ENCODE results near the gene TSKU.

Gene TSKU

GRCh38 chr11:76744186-76745043, 38.7 kb upstream of the TSKU start:
- no peaks in the 10 kb centered on the region for H3K36me3 ChIP-seq (ENCODE audit: insufficient read depth, low read depth, low read length)
- H3K27me3 ChIP-seq (ENCODE audit: insufficient read depth, low read length) = no peaks in the 10 kb centered on the region
- H3K9ac ChIP-seq (ENCODE audit: low read depth, low read length) = no peak overlapping the region
- H3K9me3 ChIP-seq (ENCODE audit: insufficient read depth, low read depth, low read length) = no peaks in the 10 kb centered on the region
- H3K27ac ChIP-seq (ENCODE audit: low read length) = no peak overlapping the region
- no peaks in the 10 kb centered on the region; the same call in 1 of the 2 replicates for H3K4me1 ChIP-seq (ENCODE audit: insufficient read depth, low read length)
- H3K4me3 ChIP-seq (ENCODE audit: low read length) = no peak overlapping the region

GRCh38 chr11:76745044-76745376, 38.1 kb upstream of the TSKU start:
- H3K9me3 ChIP-seq (ENCODE audit: insufficient read depth, low read depth, low read length) = no peaks in the 10 kb centered on the region
- no peak overlapping the region for H3K4me3 ChIP-seq (ENCODE audit: low read length)
- H3K9ac ChIP-seq (ENCODE audit: low read depth, low read length) = no peak overlapping the region
- H3K27ac ChIP-seq (ENCODE audit: low read length) = no peak overlapping the region
- H3K4me1 ChIP-seq (ENCODE audit: insufficient read depth, low read length) = no peaks in the 10 kb centered on the region; the same call in 1 of the 2 replicates
- no peaks in the 10 kb centered on the region for H3K27me3 ChIP-seq (ENCODE audit: insufficient read depth, low read length)
- H3K36me3 ChIP-seq (ENCODE audit: insufficient read depth, low read depth, low read length) = no peaks in the 10 kb centered on the region

GRCh38 chr11:76745561-76746207, 37.5 kb upstream of the TSKU start:
- Histone ChIP-seq H3K9me3 (ENCODE audit: insufficient read depth, low read depth, low read length) (no peaks in the 10 kb centered on the region), H3K27ac (ENCODE audit: low read length) (no peak overlapping the region), H3K9ac (ENCODE audit: low read depth, low read length) (no peak overlapping the region), H3K4me3 (ENCODE audit: low read length) (no peak overlapping the region), H3K27me3 (ENCODE audit: insufficient read depth, low read length) (no peaks in the 10 kb centered on the region), H3K4me1 (ENCODE audit: insufficient read depth, low read length) (no peaks in the 10 kb centered on the region; the same call in 1 of the 2 replicates), H3K36me3 (ENCODE audit: insufficient read depth, low read depth, low read length) (no peaks in the 10 kb centered on the region)

- H3K4me3 ChIP-seq (ENCODE audit: low read length) = no peak overlapping the region
- H3K4me1 ChIP-seq (ENCODE audit: insufficient read depth, low read length) = no peaks in the 10 kb centered on the region; the same call in 1 of the 2 replicates
- no peak overlapping the region for H3K9ac ChIP-seq (ENCODE audit: low read depth, low read length)
- H3K9me3 ChIP-seq (ENCODE audit: insufficient read depth, low read depth, low read length) = no peaks in the 10 kb centered on the region
- H3K27me3 ChIP-seq (ENCODE audit: insufficient read depth, low read length) = no peaks in the 10 kb centered on the region
- H3K36me3 ChIP-seq (ENCODE audit: insufficient read depth, low read depth, low read length) = no peaks in the 10 kb centered on the region
- H3K27ac ChIP-seq (ENCODE audit: low read length) = no peak overlapping the region
These were observed 35.8 kb upstream of the TSKU start for GRCh38 chr11:76747153-76747914.

- Histone ChIP-seq H3K27ac (ENCODE audit: low read length) (no peak overlapping the region), H3K27me3 (ENCODE audit: insufficient read depth, low read length) (no peaks in the 10 kb centered on the region), H3K9ac (ENCODE audit: low read depth, low read length) (no peak overlapping the region), H3K36me3 (ENCODE audit: insufficient read depth, low read depth, low read length) (no peaks in the 10 kb centered on the region), H3K4me3 (ENCODE audit: low read length) (no peak overlapping the region), H3K9me3 (ENCODE audit: insufficient read depth, low read depth, low read length) (no peaks in the 10 kb centered on the region), H3K4me1 (ENCODE audit: insufficient read depth, low read length) (no peaks in the 10 kb centered on the region; the same call in 1 of the 2 replicates)
These were observed 35.0 kb upstream of the TSKU start for GRCh38 chr11:76747915-76748860.

GRCh38 chr11:76748948-76749347, 34.2 kb upstream of the TSKU start:
- Histone ChIP-seq H3K36me3 (ENCODE audit: insufficient read depth, low read depth, low read length) (no peaks in the 10 kb centered on the region), H3K27ac (ENCODE audit: low read length) (no peak overlapping the region), H3K4me3 (ENCODE audit: low read length) (no peak overlapping the region), H3K9ac (ENCODE audit: low read depth, low read length) (no peak overlapping the region), H3K4me1 (ENCODE audit: insufficient read depth, low read length) (no peaks in the 10 kb centered on the region; the same call in 1 of the 2 replicates), H3K9me3 (ENCODE audit: insufficient read depth, low read depth, low read length) (no peaks in the 10 kb centered on the region), H3K27me3 (ENCODE audit: insufficient read depth, low read length) (no peaks in the 10 kb centered on the region)

- Histone ChIP-seq H3K27me3 (ENCODE audit: insufficient read depth, low read length) (no peaks in the 10 kb centered on the region), H3K4me1 (ENCODE audit: insufficient read depth, low read length) (no peaks in the 10 kb centered on the region; the same call in 1 of the 2 replicates), H3K36me3 (ENCODE audit: insufficient read depth, low read depth, low read length) (no peaks in the 10 kb centered on the region), H3K27ac (ENCODE audit: low read length) (no peak overlapping the region), H3K9me3 (ENCODE audit: insufficient read depth, low read depth, low read length) (no peaks in the 10 kb centered on the region), H3K4me3 (ENCODE audit: low read length) (no peak overlapping the region), H3K9ac (ENCODE audit: low read depth, low read length) (no peak overlapping the region)
These were observed 33.1 kb upstream of the TSKU start for GRCh38 chr11:76750067-76750466.

GRCh38 chr11:76750746-76751145, 32.4 kb upstream of the TSKU start:
- Histone ChIP-seq H3K4me3 (ENCODE audit: low read length) (no peak overlapping the region), H3K27ac (ENCODE audit: low read length) (no peak overlapping the region), H3K9me3 (ENCODE audit: insufficient read depth, low read depth, low read length) (no peaks in the 10 kb centered on the region), H3K4me1 (ENCODE audit: insufficient read depth, low read length) (no peaks in the 10 kb centered on the region; the same call in 1 of the 2 replicates), H3K27me3 (ENCODE audit: insufficient read depth, low read length) (no peaks in the 10 kb centered on the region), H3K9ac (ENCODE audit: low read depth, low read length) (no peak overlapping the region), H3K36me3 (ENCODE audit: insufficient read depth, low read depth, low read length) (no peaks in the 10 kb centered on the region)

GRCh38 chr11:76752321-76753143, 30.6 kb upstream of the TSKU start:
- no peaks in the 10 kb centered on the region for H3K9me3 ChIP-seq (ENCODE audit: insufficient read depth, low read depth, low read length)
- H3K27ac ChIP-seq (ENCODE audit: low read length) = no peak overlapping the region
- no peak overlapping the region for H3K4me3 ChIP-seq (ENCODE audit: low read length)
- H3K9ac ChIP-seq (ENCODE audit: low read depth, low read length) = no peak overlapping the region
- H3K36me3 ChIP-seq (ENCODE audit: insufficient read depth, low read depth, low read length) = no peaks in the 10 kb centered on the region
- peaks cover 3% of the 10 kb centered on the region; the same call in 1 of the 2 replicates for H3K27me3 ChIP-seq (ENCODE audit: insufficient read depth, low read length)
- H3K4me1 ChIP-seq (ENCODE audit: insufficient read depth, low read length) = no peaks in the 10 kb centered on the region; the same call in 1 of the 2 replicates

- Histone ChIP-seq H3K36me3 (ENCODE audit: insufficient read depth, low read depth, low read length) (no peaks in the 10 kb centered on the region), H3K27me3 (ENCODE audit: insufficient read depth, low read length) (peaks cover 5% of the 10 kb centered on the region; the same call in 1 of the 2 replicates), H3K4me3 (ENCODE audit: low read length) (no peak overlapping the region), H3K9ac (ENCODE audit: low read depth, low read length) (no peak overlapping the region), H3K27ac (ENCODE audit: low read length) (no peak overlapping the region), H3K4me1 (ENCODE audit: insufficient read depth, low read length) (no peaks in the 10 kb centered on the region; the same call in 1 of the 2 replicates), H3K9me3 (ENCODE audit: insufficient read depth, low read depth, low read length) (no peaks in the 10 kb centered on the region)
These were observed 29.7 kb upstream of the TSKU start for GRCh38 chr11:76753449-76753848.
